IMR-90 (cell line): ENCODE data around the gene NPPB. TPM values are rescaled to one million over a fixed set of nuclear protein-coding genes. Genes with fewer than 3 reads are reported as not detected.

ENCODE experiments used
- ATAC-seq: fragments of 200-7000 bp; cut with Tn5 transposase; 2 replicates; pipeline ENCODE4 v1.9.1; 2020; ENCODE audit warnings: low read depth, mild to moderate bottlenecking, moderate library complexity
- BruUV-seq: library from RNA; stranded (reverse); fragments of 400-500 nt; replicated peaks from 2 replicates; lab custom pipeline; 2021; lab: Mats Ljungman, UMichigan
- CTCF ChIA-PET: fragments of 300-600 bp; formaldehyde crosslinking; extraction: SDS; loops from one replicate; lab custom pipeline; 2021; ENCODE audit warnings: antibody characterized with exemption; lab: Yijun Ruan, JAX
- POLR2A ChIA-PET: fragments of 300-600 bp; sonication (Branson Sonifier 250); formaldehyde crosslinking; loops from one replicate; lab custom pipeline; 2022; ENCODE audit warnings: antibody characterized with exemption; ENCODE audit not compliant: unreplicated experiment; lab: Charles Lee
- DNase-seq: peaks from one replicate; pipeline ENCODE4 v3.0.0; 2013
- H2AFZ ChIP-seq: replicated peaks from 2 replicates; pipeline ENCODE3; 2013; ENCODE audit warnings: low read length, mild to moderate bottlenecking; ENCODE audit not compliant: poor library complexity
- H2AK5ac ChIP-seq: 2 replicates; pipeline ENCODE4 v1.6.1; 2013; ENCODE audit warnings: low read depth, low read length, inconsistent platforms
- H2AK9ac ChIP-seq: replicated peaks from 2 replicates; pipeline ENCODE3; 2013; ENCODE audit warnings: mild to moderate bottlenecking, low read depth, low read length, moderate library complexity; ENCODE audit not compliant: poor library complexity
- H2BK120ac ChIP-seq: 2 replicates; pipeline ENCODE4 v1.6.1; 2013; ENCODE audit warnings: low read depth, low read length, inconsistent platforms
- H2BK15ac ChIP-seq: 3 replicates; pipeline ENCODE4 v1.6.1; 2013; ENCODE audit warnings: low read depth, low read length, inconsistent platforms
- H2BK20ac ChIP-seq: 2 replicates; pipeline ENCODE4 v1.6.1; 2013; ENCODE audit warnings: low read depth, mild to moderate bottlenecking, inconsistent platforms, low read length, moderate library complexity
- H2BK5ac ChIP-seq: 2 replicates; pipeline ENCODE4 v1.6.1; 2013; ENCODE audit warnings: mild to moderate bottlenecking, low read depth, low read length, inconsistent platforms; ENCODE audit not compliant: poor library complexity, severe bottlenecking
- H3K14ac ChIP-seq: replicated peaks from 2 replicates; pipeline ENCODE4 v1.6.1; 2013; ENCODE audit warnings: low read depth, low read length, inconsistent platforms
- H3K18ac ChIP-seq: 2 replicates; pipeline ENCODE4 v1.6.1; 2013; ENCODE audit warnings: low read depth, low read length, control low read depth
- H3K23ac ChIP-seq: 2 replicates; pipeline ENCODE4 v1.6.1; 2013; ENCODE audit warnings: low read depth, low read length, inconsistent platforms
- H3K27ac ChIP-seq: 2 replicates; pipeline ENCODE4 v1.5.1; 2013; ENCODE audit warnings: mild to moderate bottlenecking, control low read depth, low read length; ENCODE audit not compliant: insufficient read depth
- H3K27me3 ChIP-seq: 2 replicates; pipeline ENCODE4 v1.6.1; 2013; ENCODE audit warnings: low read length; ENCODE audit not compliant: control insufficient read depth, insufficient read depth
- H3K36me3 ChIP-seq: 2 replicates; pipeline ENCODE4 v1.6.1; 2013; ENCODE audit warnings: low read length, mixed read lengths; ENCODE audit not compliant: control insufficient read depth, insufficient read depth
- H3K4ac ChIP-seq: 2 replicates; pipeline ENCODE4 v1.6.1; 2013; ENCODE audit warnings: low read depth, low read length, inconsistent platforms
- H3K4me1 ChIP-seq: 2 replicates; pipeline ENCODE4 v1.6.1; 2013; ENCODE audit warnings: low read length, mixed read lengths; ENCODE audit not compliant: control insufficient read depth, insufficient read depth
- H3K4me2 ChIP-seq: 2 replicates; pipeline ENCODE4 v1.6.1; 2013; ENCODE audit warnings: low read depth, mild to moderate bottlenecking, control low read depth, low read length, moderate library complexity
- H3K4me3 ChIP-seq: 2 replicates; pipeline ENCODE4 v1.5.1; 2013; ENCODE audit warnings: low read depth, mild to moderate bottlenecking, control low read depth, low read length, moderate library complexity; ENCODE audit not compliant: insufficient read depth
- H3K56ac ChIP-seq: 2 replicates; pipeline ENCODE4 v1.6.1; 2013; ENCODE audit warnings: low read length, inconsistent platforms; ENCODE audit not compliant: insufficient read depth; ENCODE audit errors: extremely low read depth
- H3K79me1 ChIP-seq, 2 experiments: 2 replicates each; pipeline ENCODE4 v1.6.1; 2013; ENCODE audit warnings: low read length in 2 of 2, inconsistent platforms in 1 of 2, low read depth in 1 of 2
- H3K9ac ChIP-seq: 2 replicates; pipeline ENCODE4 v1.6.1; 2013; ENCODE audit warnings: low read depth, low read length, control low read depth
- H3K9me1 ChIP-seq: 2 replicates; pipeline ENCODE4 v1.6.1; 2013; ENCODE audit warnings: low read length, inconsistent platforms; ENCODE audit not compliant: insufficient read depth
- H3K9me3 ChIP-seq: 2 replicates; pipeline ENCODE4 v1.6.1; 2013; ENCODE audit warnings: low read length; ENCODE audit not compliant: control insufficient read depth, insufficient read depth
- H4K20me1 ChIP-seq: 2 replicates; pipeline ENCODE4 v1.6.1; 2013; ENCODE audit warnings: low read length, inconsistent platforms; ENCODE audit not compliant: insufficient read depth
- H4K5ac ChIP-seq: 2 replicates; pipeline ENCODE4 v1.6.1; 2013; ENCODE audit warnings: mild to moderate bottlenecking, low read depth, low read length, control low read depth
- H4K8ac ChIP-seq, 2 experiments: 2 replicates each; pipeline ENCODE4 v1.6.1; 2013; ENCODE audit warnings: low read depth in 2 of 2, low read length in 2 of 2, control low read depth in 1 of 2, inconsistent platforms in 1 of 2
- H4K91ac ChIP-seq: 2 replicates; pipeline ENCODE4 v1.6.1; 2013; ENCODE audit warnings: low read depth, low read length, inconsistent platforms; ENCODE audit not compliant: insufficient read depth
- CEBPB ChIP-seq: IDR thresholded peaks from 2 replicates; pipeline ENCODE4 v1.6.1; 2012; ENCODE audit warnings: low read depth, low read length, improper control_type of control experiment
- CHD1 ChIP-seq: IDR thresholded peaks from 2 replicates; pipeline ENCODE4 v1.6.1; 2012; ENCODE audit warnings: low read depth, low read length, improper control_type of control experiment
- CTCF ChIP-seq: conservative IDR thresholded peaks from 2 replicates; pipeline ENCODE4 v1.5.1; 2012; ENCODE audit warnings: mild to moderate bottlenecking, low read depth, low read length, improper control_type of control experiment
- ELK1 ChIP-seq: fragments of 150-350 bp; IDR thresholded peaks from 2 replicates; pipeline ENCODE4 v1.6.1; 2016; ENCODE audit warnings: low read depth, mild to moderate bottlenecking, low read length, moderate library complexity, borderline replicate concordance
- FOS ChIP-seq: fragments of 150-350 bp; IDR thresholded peaks from 2 replicates; pipeline ENCODE4 v1.6.1; 2016; ENCODE audit warnings: low read depth, low read length
- MAFK ChIP-seq: IDR thresholded peaks from 2 replicates; pipeline ENCODE4 v1.6.1; 2012; ENCODE audit warnings: low read depth, low read length, improper control_type of control experiment
- MAZ ChIP-seq: IDR thresholded peaks from 2 replicates; pipeline ENCODE4 v1.6.1; 2012; ENCODE audit warnings: low read depth, mild to moderate bottlenecking, low read length, improper control_type of control experiment, moderate library complexity, borderline replicate concordance
- MXI1 ChIP-seq: IDR thresholded peaks from 2 replicates; pipeline ENCODE4 v1.6.1; 2012; ENCODE audit warnings: low read depth, mild to moderate bottlenecking, low read length, moderate library complexity, borderline replicate concordance
- NFE2L2 ChIP-seq: fragments of 150-350 bp; IDR thresholded peaks from 2 replicates; pipeline ENCODE4 v1.6.1; 2016; ENCODE audit warnings: low read depth, mild to moderate bottlenecking, low read length
- POLR2A ChIP-seq: IDR thresholded peaks from 2 replicates; pipeline ENCODE4 v1.6.1; 2012; ENCODE audit warnings: mild to moderate bottlenecking, low read depth, low read length
- RCOR1 ChIP-seq: IDR thresholded peaks from 2 replicates; pipeline ENCODE4 v1.6.1; 2012; ENCODE audit warnings: mild to moderate bottlenecking, low read length, improper control_type of control experiment; ENCODE audit not compliant: insufficient replicate concordance
- RFX5 ChIP-seq: IDR thresholded peaks from 2 replicates; pipeline ENCODE4 v1.8.0; 2012; ENCODE audit warnings: low read depth, mild to moderate bottlenecking, low read length, moderate library complexity
- SMC3 ChIP-seq: fragments of 150-350 bp; IDR thresholded peaks from 2 replicates; pipeline ENCODE4 v1.6.1; 2016; ENCODE audit warnings: low read depth, mild to moderate bottlenecking, antibody characterized with exemption, low read length, moderate library complexity
- USF2 ChIP-seq: fragments of 150-350 bp; IDR thresholded peaks from 2 replicates; pipeline ENCODE4 v1.6.1; 2017; ENCODE audit warnings: mild to moderate bottlenecking, antibody characterized with exemption, low read length, low read depth
- WGBS, 2 experiments: methylation state at CpG; one replicate each; pipeline versions ENCODE4 v1.1.5 to v1.1.7; 2013; ENCODE audit warnings: missing lambda C conversion rate in 2 of 2; ENCODE audit not compliant: insufficient read length in 1 of 2; ENCODE audit errors: extremely low coverage in 2 of 2; 5-methylcytosine and 5-hydroxymethylcytosine counted together
- dilution Hi-C: fragments of 300-500 bp; cut with HindIII; formaldehyde crosslinking; loops from one replicate; pipeline ENCODE4 v1.14.3; 2018; ENCODE audit warnings: low sequenced_read_pairs; ENCODE audit not compliant: unreplicated experiment
- in situ Hi-C: fragments of 300-500 bp; cut with MboI; formaldehyde crosslinking; loops from 3 replicates; pipeline ENCODE4 v1.14.3; 2019; ENCODE audit warnings: low sequenced_read_pairs, inconsistent platforms, mixed read lengths
- intact Hi-C: fragments of 100-400 bp; cut with micrococcal nuclease; formaldehyde crosslinking; loops from 2 replicates; pipeline ENCODE4 v1.10.0; 2022
- polyA plus RNA-seq, 3 experiments: library from polyadenylated mRNA; depleted of rRNA; stranded (reverse); fragments of >200 nt; gene quantifications; 2 replicates each; pipeline ENCODE4 v1.2.3, GENCODE V29; 2012; ENCODE audit warnings: low replicate concordance in 1 of 3
- total RNA-seq: library from RNA; depleted of rRNA; stranded (reverse); fragments of >200 nt; gene quantifications from 2 replicates; pipeline ENCODE4 v1.2.3, GENCODE V29; 2012

The NPPB gene
- total and polyA plus RNA-seq, 2 of the 4 experiments (the other 2 are of a cell fraction), result not detected

GRCh38 chr1:11828511-11828910 is 30.2 kb downstream of the NPPB start:
- H3K27ac ChIP-seq, result no peak overlapping the region
- 94% methylated on average over 11 of the region's 19 CpGs; no CpG with 5 or more reads in 1 of the 2 experiments for WGBS, 2 experiments
- CTCF ChIA-PET, result interaction anchor here (1.0 kb wide), 1 partner anchor 10 kb away, joined by 4 read pairs; no protein-coding TSS in a partner anchor
- no peak overlapping the region for H2BK20ac ChIP-seq
- H3K79me1 ChIP-seq, result 0 out of 4 replicates have a peak, but pooled peaks cover 0 to 5% of the 10 kb centered on the region in 2 experiments
- H3K4ac ChIP-seq, result no peak overlapping the region
- no peak overlapping the region for H3K9ac ChIP-seq
- H3K4me1 ChIP-seq, result no peaks in the 10 kb centered on the region
- no peak overlapping the region for H2BK5ac ChIP-seq
- POLR2A ChIA-PET, result no interaction called here
- no peaks in the 10 kb centered on the region for H3K27me3 ChIP-seq
- H3K36me3 ChIP-seq, result peaks cover 70% of the 10 kb centered on the region
- peaks cover 5% of the 10 kb centered on the region; the same call in 1 of the 2 replicates for H3K9me1 ChIP-seq
- BruUV-seq, result no TSS peak
- DNase-seq (no peak), ATAC-seq (no peak)
- H2AFZ ChIP-seq, result no peak overlapping the region
- no peak for TF ChIP-seq RCOR1
- TF ChIP-seq SMC3, result no peak
- TF ChIP-seq ELK1, result no peak
- no peak for TF ChIP-seq NFE2L2
- no peak for TF ChIP-seq CTCF
- no peak for TF ChIP-seq RFX5
- no peak for TF ChIP-seq CHD1
- no peak for TF ChIP-seq CEBPB
- TF ChIP-seq MAZ, result no peak
- no peak for TF ChIP-seq FOS
- no peak for TF ChIP-seq MAFK
- TF ChIP-seq USF2, result no peak
- TF ChIP-seq MXI1, result no peak
- no peak for TF ChIP-seq POLR2A
- H2BK15ac ChIP-seq, result no peak overlapping the region
- no peak overlapping the region for H2BK120ac ChIP-seq
- dilution Hi-C loops, result no loop called here
- H3K18ac ChIP-seq, result no peak overlapping the region
- H3K9me3 ChIP-seq, result no peaks in the 10 kb centered on the region
- H4K5ac ChIP-seq, result no peak overlapping the region
- intact Hi-C loops, result no loop called here
- no peak overlapping the region for H4K8ac ChIP-seq
- H3K56ac ChIP-seq, result no peak overlapping the region
- no peak overlapping the region for H3K4me2 ChIP-seq
- no peak overlapping the region for H2AK9ac ChIP-seq
- in situ Hi-C loops, result no loop called here
- H2AK5ac ChIP-seq, result no peak overlapping the region
- 0 out of 2 replicates have a peak, but pooled peaks cover 2% of the 10 kb centered on the region for H4K20me1 ChIP-seq
- H3K14ac ChIP-seq, result no peak overlapping the region
- no peak overlapping the region for H3K23ac ChIP-seq
- H4K91ac ChIP-seq, result no peak overlapping the region
- H3K4me3 ChIP-seq, result no peak overlapping the region
